Measurements from ENCODE around the gene BEST3. TPM values are rescaled to one million over a fixed set of nuclear protein-coding genes. Genes with fewer than 3 reads are reported as not detected.

The BEST3 gene
- total RNA-seq, 1 experiment from 2014 or later: 0.54 TPM

- TF ChIP-seq TCF7L2 (IDR thresholded peaks at IDR 0.05; ENCODE audit: borderline replicate concordance, extremely low read depth, insufficient read depth, insufficient read length): no peak
- no peak for TF ChIP-seq ZNF274 (IDR thresholded peaks at IDR 0.05; ENCODE audit: low read depth, low read length)
These were observed 9.5 kb downstream of the BEST3 start (continued) for GRCh38 chr12:69689638-69690037.

GRCh38 chr12:69688471-69689427, 10.4 kb downstream of the BEST3 start:
- ChIA-PET POLR2A (no interaction called here), RAD21 (ENCODE audit: low non-redundant PET in 1 of 2, low total read pairs in 2 of 2, uncharacterized antibody in 2 of 2, unreplicated experiment in 2 of 2) (no interaction called here), CTCF (no interaction called here)
- H3K9me3 ChIP-seq (ENCODE audit: control insufficient read depth in 1 of 2, insufficient read depth in 1 of 2, low read depth in 1 of 2, low read length in 2 of 2): no peaks in the 10 kb centered on the region
- BruUV-seq (replicated peaks): no TSS peak
- H3K27me3 ChIP-seq (ENCODE audit: insufficient read depth, low read length): no peaks in the 10 kb centered on the region
- H3K4me1 ChIP-seq (ENCODE audit: control insufficient read depth in 1 of 2, insufficient read depth in 2 of 2, low read length in 2 of 2): peaks cover 9 to 32% of the 10 kb centered on the region in 2 experiments
- peak overlapping the region; percentile 33 for H3K27ac ChIP-seq (ENCODE audit: low read depth, low read length)
- H3K79me2 ChIP-seq (ENCODE audit: insufficient read depth, low read length): no peaks in the 10 kb centered on the region
- peak overlapping the region; percentile 18 for H3K9ac ChIP-seq (ENCODE audit: low read length)
- peak overlapping the region; percentile 70 for H3K4me2 ChIP-seq (ENCODE audit: low read length)
- intact Hi-C loops (cut with micrococcal nuclease): no loop called here
- no peaks in the 10 kb centered on the region for H3K36me3 ChIP-seq (ENCODE audit: control insufficient read depth in 1 of 2, insufficient read depth in 2 of 2, low read length in 2 of 2)
- peak overlapping the region; percentile 23 to 29 for H3K4me3 ChIP-seq (replicated peaks in 1 of 2; ENCODE audit: low read depth in 1 of 2, low read length in 2 of 2)
- peak overlapping the region; percentile 81 for H2AFZ ChIP-seq (ENCODE audit: low read depth, low read length, poor library complexity, severe bottlenecking)
- TF ChIP-seq ZNF274 (IDR thresholded peaks at IDR 0.05; ENCODE audit: low read depth, low read length) (no peak), POLR2AphosphoS5 (IDR thresholded peaks at IDR 0.05; ENCODE audit: low read depth, low read length) (peak; percentile 59; the same call in 1 of the 2 replicates), SIN3A (IDR thresholded peaks at IDR 0.05; ENCODE audit: low read depth) (peak; percentile 86), EGR1 (IDR thresholded peaks at IDR 0.05; ENCODE audit: low read depth) (no peak), POLR2A (IDR thresholded peaks at IDR 0.05; ENCODE audit: borderline replicate concordance, extremely low read depth, insufficient read depth, insufficient read length) (no peak), CEBPB (IDR thresholded peaks at IDR 0.05; ENCODE audit: low read depth) (no peak), ELF1 (IDR thresholded peaks at IDR 0.05; ENCODE audit: borderline replicate concordance, low read depth) (peak; percentile 43; the same call in 1 of the 2 replicates), CBX3 (IDR thresholded peaks at IDR 0.05; ENCODE audit: low read depth) (peak; percentile 98), CTCF (IDR thresholded peaks at IDR 0.05 in 2 of 3, conservative IDR thresholded peaks at IDR 0.05 in 1 of 3; ENCODE audit: borderline replicate concordance in 1 of 3, insufficient read depth in 1 of 3, low read depth in 2 of 3, low read length in 2 of 3) (peak in 2 of 3 experiments; percentile 6 to 19; a peak in 1 of 6 replicates), ZFX (IDR thresholded peaks at IDR 0.05) (no peak), TCF7L2 (IDR thresholded peaks at IDR 0.05; ENCODE audit: borderline replicate concordance, extremely low read depth, insufficient read depth, insufficient read length) (no peak), JUND (IDR thresholded peaks at IDR 0.05) (peak; percentile 95), ZBTB33 (IDR thresholded peaks at IDR 0.05; ENCODE audit: extremely low read depth, insufficient replicate concordance, low read length) (peak; percentile 61), EZH2phosphoT487 (IDR thresholded peaks at IDR 0.05; ENCODE audit: borderline replicate concordance) (no peak), SRF (IDR thresholded peaks at IDR 0.05; ENCODE audit: low read depth) (peak; percentile 61; the same call in 1 of the 2 replicates), FOSL1 (IDR thresholded peaks at IDR 0.05; ENCODE audit: low read depth) (peak; percentile 95), YY1 (IDR thresholded peaks at IDR 0.05; ENCODE audit: extremely low read depth, insufficient replicate concordance, low read depth, low read length) (peak; percentile 79), RAD21 (IDR thresholded peaks at IDR 0.05; ENCODE audit: low read depth) (peak; percentile 31; the same call in 1 of the 2 replicates), SP1 (IDR thresholded peaks at IDR 0.05; ENCODE audit: low read depth) (peak; percentile 85), MAX (IDR thresholded peaks at IDR 0.05) (peak; percentile 94), ATF3 (IDR thresholded peaks at IDR 0.05) (no peak)
- DNase-seq (ENCODE audit: low read depth, low spot score) (peak; percentile 80), ATAC-seq (peak; percentile 97)
- H4K20me1 ChIP-seq (ENCODE audit: insufficient read depth): no peaks in the 10 kb centered on the region
- H3K9me2 ChIP-seq (ENCODE audit: insufficient read depth): no peaks in the 10 kb centered on the region
